ENCODE measurements around the gene GALNT10.

- TF ChIP-seq, protein P1, sequence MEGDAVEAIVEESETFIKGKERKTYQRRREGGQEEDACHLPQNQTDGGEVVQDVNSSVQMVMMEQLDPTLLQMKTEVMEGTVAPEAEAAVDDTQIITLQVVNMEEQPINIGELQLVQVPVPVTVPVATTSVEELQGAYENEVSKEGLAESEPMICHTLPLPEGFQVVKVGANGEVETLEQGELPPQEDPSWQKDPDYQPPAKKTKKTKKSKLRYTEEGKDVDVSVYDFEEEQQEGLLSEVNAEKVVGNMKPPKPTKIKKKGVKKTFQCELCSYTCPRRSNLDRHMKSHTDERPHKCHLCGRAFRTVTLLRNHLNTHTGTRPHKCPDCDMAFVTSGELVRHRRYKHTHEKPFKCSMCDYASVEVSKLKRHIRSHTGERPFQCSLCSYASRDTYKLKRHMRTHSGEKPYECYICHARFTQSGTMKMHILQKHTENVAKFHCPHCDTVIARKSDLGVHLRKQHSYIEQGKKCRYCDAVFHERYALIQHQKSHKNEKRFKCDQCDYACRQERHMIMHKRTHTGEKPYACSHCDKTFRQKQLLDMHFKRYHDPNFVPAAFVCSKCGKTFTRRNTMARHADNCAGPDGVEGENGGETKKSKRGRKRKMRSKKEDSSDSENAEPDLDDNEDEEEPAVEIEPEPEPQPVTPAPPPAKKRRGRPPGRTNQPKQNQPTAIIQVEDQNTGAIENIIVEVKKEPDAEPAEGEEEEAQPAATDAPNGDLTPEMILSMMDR (IDR thresholded peaks at IDR 0.05), result no peak
- no peak for TF ChIP-seq ZFX (IDR thresholded peaks at IDR 0.05; ENCODE audit: borderline replicate concordance)
Observed at GRCh38 chr5:154446195-154447088, 255.9 kb downstream of the GALNT10 start.
